ENCODE measurements around the gene TWSG1.
"Not testable (repeated sequence)": the region's sequence is repeated elsewhere in the genome, so short reads cannot be mapped to it uniquely, and the experiment has no call there.

The TWSG1 gene

GRCh38 chr18:9428862-9429661 is 94.5 kb downstream of the TWSG1 start:
- no peak for DNase-seq

GRCh38 chr18:9429662-9429993 is 95.1 kb downstream of the TWSG1 start:
- DNase-seq: no peak

DNA sequence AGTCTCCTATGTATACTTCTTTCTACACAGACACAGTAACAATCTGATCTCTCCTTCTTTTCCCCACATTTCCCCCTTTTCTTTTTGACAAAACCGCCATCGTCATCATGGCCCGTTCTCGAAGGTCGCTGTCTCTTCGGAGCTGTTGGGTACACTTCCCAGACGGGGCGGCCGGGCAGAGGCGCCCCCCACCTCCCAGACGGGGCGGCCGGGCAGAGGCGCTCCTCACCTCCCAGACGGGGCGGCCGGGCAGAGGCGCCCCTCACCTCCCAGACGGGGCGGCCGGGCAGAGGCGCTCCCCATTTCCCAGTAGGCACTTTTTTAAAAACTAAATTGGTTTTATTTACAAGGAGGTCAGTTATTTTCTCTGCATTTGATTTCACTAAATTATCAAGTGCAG is 95.7 kb downstream of the TWSG1 start:
- DNase-seq: not testable (repeated sequence)

- no peak for DNase-seq
These were observed 96.7 kb downstream of the TWSG1 start for GRCh38 chr18:9431296-9431695.

GRCh38 chr18:9433122-9433521 is 98.5 kb downstream of the TWSG1 start:
- DNase-seq: not testable (repeated sequence)

GRCh38 chr18:9433671-9434121 is 99.1 kb downstream of the TWSG1 start:
- DNase-seq: no peak

- DNase-seq: no peak
These were observed 99.6 kb downstream of the TWSG1 start for GRCh38 chr18:9434122-9434701.

DNA sequence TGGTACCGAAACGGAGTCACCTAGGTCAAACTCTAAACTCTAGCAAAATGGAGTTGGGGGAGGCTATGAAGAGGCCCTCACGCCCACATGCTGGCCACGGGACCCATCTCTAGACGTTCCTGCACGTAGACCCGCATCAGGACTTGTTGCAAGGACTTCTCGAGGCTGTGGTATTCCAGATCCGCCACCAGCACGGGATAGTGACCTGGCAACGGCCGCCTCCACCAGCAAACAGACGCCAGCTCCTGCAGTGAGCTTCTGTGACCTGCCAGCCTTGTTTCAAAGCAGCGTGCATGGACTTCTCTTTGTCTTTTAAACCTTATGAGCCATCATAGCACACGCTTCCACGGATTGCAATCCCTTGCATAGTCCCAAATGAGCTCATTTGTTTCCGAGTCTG is 100.5 kb downstream of the TWSG1 start:
- DNase-seq: no peak

GRCh38 chr18:9436206-9436929 is 101.8 kb downstream of the TWSG1 start:
- no peak for DNase-seq

- no peak for DNase-seq
These were observed 102.5 kb downstream of the TWSG1 start for GRCh38 chr18:9437021-9437437.

DNA sequence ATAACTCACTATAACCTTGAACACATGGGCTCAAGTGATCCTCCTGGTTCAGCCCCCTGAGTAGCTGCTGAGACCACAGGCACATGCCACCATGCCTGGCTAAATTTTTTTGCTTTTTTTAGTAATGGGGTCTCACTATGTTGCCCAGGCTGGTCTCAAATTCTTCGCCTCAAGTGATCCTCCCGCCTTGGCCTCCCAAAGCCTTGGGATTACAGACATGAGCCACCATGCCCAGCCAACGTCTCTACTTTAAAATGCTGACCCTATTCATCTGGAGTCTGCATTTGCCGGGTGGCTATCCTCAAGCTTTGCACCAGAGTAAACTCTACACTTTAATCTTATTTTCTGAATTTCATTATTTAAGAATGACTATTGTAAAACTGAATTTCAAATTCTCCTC is 103.1 kb downstream of the TWSG1 start:
- DNase-seq: no peak

GRCh38 chr18:9441061-9441460 is 106.5 kb downstream of the TWSG1 start:
- no peak for DNase-seq

DNA sequence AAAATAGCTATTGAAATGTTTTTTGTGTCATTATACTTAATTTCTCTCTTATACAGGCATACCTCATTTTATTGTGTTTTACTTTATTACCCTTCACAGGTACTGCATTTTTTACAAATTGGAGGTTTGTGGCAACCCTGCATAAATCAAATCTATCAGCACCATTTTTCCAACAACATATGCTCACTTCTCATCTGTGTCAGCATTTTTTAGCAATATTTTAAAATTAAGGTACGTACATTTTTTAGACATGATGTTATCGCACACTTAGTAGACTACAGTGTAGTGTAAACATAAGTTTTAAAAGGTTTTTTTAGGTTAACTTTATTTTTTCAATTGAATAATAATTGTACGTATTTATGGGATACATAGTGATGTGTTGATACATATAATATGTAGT is 110.0 kb downstream of the TWSG1 start:
- no peak for DNase-seq

DNA sequence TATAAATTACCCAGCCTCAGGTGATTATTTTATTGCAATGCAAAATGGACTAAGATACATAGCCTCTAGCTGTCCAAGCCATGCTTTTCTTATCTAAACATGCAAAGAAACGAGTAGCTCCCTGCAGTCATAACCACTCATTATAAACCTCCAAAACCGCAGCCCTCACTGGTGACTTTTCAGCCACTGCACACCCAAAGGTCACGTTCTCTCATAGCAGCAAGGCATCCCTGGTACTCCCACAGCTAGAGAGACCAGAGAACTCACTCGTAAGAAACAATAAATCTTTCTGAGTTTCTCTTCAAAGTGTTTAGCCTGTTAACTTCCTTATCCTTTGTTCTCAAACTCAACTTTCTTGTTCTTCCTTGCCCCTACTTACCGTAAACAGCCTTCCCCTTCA is 112.3 kb downstream of the TWSG1 start:
- no peak for DNase-seq

DNA sequence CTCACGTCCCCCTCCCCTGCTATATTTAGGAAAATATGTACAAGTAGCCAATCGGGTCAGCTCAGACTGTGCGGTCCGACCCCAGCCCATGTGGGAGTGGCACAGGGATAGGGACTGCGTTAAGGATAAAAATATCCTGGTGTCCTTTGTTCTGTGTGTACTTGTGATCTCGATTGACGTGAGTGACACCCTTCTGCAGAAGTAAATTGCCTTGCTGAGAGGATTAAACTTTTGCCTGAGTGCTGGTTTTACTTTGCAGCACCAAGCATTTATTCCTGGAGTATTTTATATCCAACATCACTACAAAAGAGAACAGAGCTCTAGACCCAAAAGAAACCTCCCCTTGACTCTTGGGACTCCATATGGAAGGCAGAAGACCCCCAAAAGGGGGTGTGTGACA is 112.8 kb downstream of the TWSG1 start:
- no peak for DNase-seq

GRCh38 chr18:9449600-9450414 is 115.2 kb downstream of the TWSG1 start:
- no peak for DNase-seq

DNA sequence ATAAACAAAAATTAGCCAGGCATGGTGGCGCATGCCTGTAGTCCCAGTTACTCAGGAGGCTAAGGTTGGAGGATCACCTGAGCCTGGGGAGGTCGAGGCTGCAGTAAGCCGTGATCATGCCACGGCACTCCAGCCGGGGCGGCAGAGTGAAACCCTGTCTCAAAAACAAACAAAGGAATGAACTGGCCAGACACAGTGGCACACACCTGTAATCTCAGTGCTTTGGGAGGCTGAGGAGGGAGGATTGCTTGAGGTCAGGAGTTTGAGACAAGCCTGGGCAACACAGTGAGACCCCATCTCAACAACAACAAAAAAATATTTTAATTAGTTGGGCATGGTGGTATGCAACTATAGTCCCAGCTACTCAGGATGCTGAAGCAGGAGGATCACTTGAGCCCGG is 116.3 kb downstream of the TWSG1 start:
- not testable (repeated sequence) for DNase-seq
